ENCODE data around the gene SERINC1.

- TF ChIP-seq POLR2A (IDR thresholded peaks at IDR 0.05) = no peak
- TF ChIP-seq POLR2AphosphoS5 (IDR thresholded peaks at IDR 0.05) = no peak
- no peak for TF ChIP-seq CTCF (IDR thresholded peaks at IDR 0.05)
- no peak for TF ChIP-seq EP300 (IDR thresholded peaks at IDR 0.05)
Observed at GRCh38 chr6:122501475-122501874, 29.9 kb upstream of the SERINC1 start.
